Measurements from ENCODE around the gene LRRC49.
"Not testable (repeated sequence)": the region's sequence is repeated elsewhere in the genome, so short reads cannot be mapped to it uniquely, and the experiment has no call there.

LRRC49 gene

GRCh38 chr15:70923311-70924080, 30.9 kb downstream of the LRRC49 start:
- DNase-seq (ENCODE audit: low read depth), result no peak

- not testable (repeated sequence) for DNase-seq (ENCODE audit: low read depth)
Measured at GRCh38 chr15:70926914-70927313, 34.3 kb downstream of the LRRC49 start.

GRCh38 chr15:70931821-70932220, 39.2 kb downstream of the LRRC49 start:
- no peak for DNase-seq (ENCODE audit: low read depth)

- DNase-seq (ENCODE audit: low read depth), result no peak
Measured at GRCh38 chr15:70932397-70932796, 39.8 kb downstream of the LRRC49 start.

GRCh38 chr15:70933411-70933810, 40.8 kb downstream of the LRRC49 start:
- DNase-seq (ENCODE audit: low read depth), result no peak

GRCh38 chr15:70935631-70936030, 43.0 kb downstream of the LRRC49 start:
- DNase-seq (ENCODE audit: low read depth), result no peak

GRCh38 chr15:70936326-70936725, 43.7 kb downstream of the LRRC49 start:
- DNase-seq (ENCODE audit: low read depth), result no peak

- not testable (repeated sequence) for DNase-seq (ENCODE audit: low read depth)
Measured at GRCh38 chr15:70943285-70943684, 50.7 kb downstream of the LRRC49 start.

- DNase-seq (ENCODE audit: low read depth), result no peak
Measured at GRCh38 chr15:70947351-70948335, 55.0 kb downstream of the LRRC49 start.

GRCh38 chr15:70950953-70951352, 58.3 kb downstream of the LRRC49 start:
- DNase-seq (ENCODE audit: low read depth), result no peak

GRCh38 chr15:70954171-70954570, 61.5 kb downstream of the LRRC49 start:
- DNase-seq (ENCODE audit: low read depth), result no peak

- no peak for DNase-seq (ENCODE audit: low read depth)
Measured at GRCh38 chr15:70954733-70955132, 62.1 kb downstream of the LRRC49 start.

- DNase-seq (ENCODE audit: low read depth), result no peak
Measured at GRCh38 chr15:70955151-70955550, 62.5 kb downstream of the LRRC49 start.

- DNase-seq (ENCODE audit: low read depth), result no peak
Measured at GRCh38 chr15:70956201-70956995, 63.8 kb downstream of the LRRC49 start.

GRCh38 chr15:70962084-70962483, 69.5 kb downstream of the LRRC49 start:
- DNase-seq (ENCODE audit: low read depth), result no peak

- DNase-seq (ENCODE audit: low read depth), result no peak
Measured at GRCh38 chr15:70963199-70963598, 70.6 kb downstream of the LRRC49 start.

GRCh38 chr15:70964058-70964457, 71.4 kb downstream of the LRRC49 start:
- no peak for DNase-seq (ENCODE audit: low read depth)

- DNase-seq (ENCODE audit: low read depth), result no peak
Measured at GRCh38 chr15:70964686-70965085, 72.1 kb downstream of the LRRC49 start.

- DNase-seq (ENCODE audit: low read depth), result no peak
Measured at GRCh38 chr15:70967646-70968045, 75.0 kb downstream of the LRRC49 start.

- no peak for DNase-seq (ENCODE audit: low read depth)
Measured at GRCh38 chr15:70974004-70974832, 81.6 kb downstream of the LRRC49 start.

- no peak for DNase-seq (ENCODE audit: low read depth)
Measured at GRCh38 chr15:70976851-70977250, 84.2 kb downstream of the LRRC49 start.
